WTC11 (cell line): ENCODE measurements around the gene POU2F1.

Experiments
- CBFB ChIP-seq: sonication (generic); formaldehyde crosslinking; IDR thresholded peaks from 2 replicates; pipeline ENCODE4 v1.8.1; 2022; ENCODE audit warnings: mild to moderate bottlenecking, low read depth, missing genetic modification reagents
- ELF4 ChIP-seq: sonication (generic); formaldehyde crosslinking; IDR thresholded peaks from 2 replicates; pipeline ENCODE4 v1.8.1; 2022; ENCODE audit warnings: low read depth, mild to moderate bottlenecking, moderate library complexity, missing genetic modification reagents
- NR2C2 ChIP-seq: sonication (generic); formaldehyde crosslinking; IDR thresholded peaks from 2 replicates; pipeline ENCODE4 v1.8.0; 2022; ENCODE audit warnings: mild to moderate bottlenecking, missing genetic modification reagents
- NR3C1 ChIP-seq: sonication (generic); formaldehyde crosslinking; conservative IDR thresholded peaks from 2 replicates; pipeline ENCODE4 v1.8.1; 2023; ENCODE audit warnings: low read depth, mild to moderate bottlenecking, missing genetic modification reagents
- TF ChIP-seq, protein P1 (sequence below): fragments of 200-600 bp; IDR thresholded peaks from 2 replicates; pipeline ENCODE4 v1.8.0; 2022; ENCODE audit warnings: antibody characterized with exemption

DNA sequence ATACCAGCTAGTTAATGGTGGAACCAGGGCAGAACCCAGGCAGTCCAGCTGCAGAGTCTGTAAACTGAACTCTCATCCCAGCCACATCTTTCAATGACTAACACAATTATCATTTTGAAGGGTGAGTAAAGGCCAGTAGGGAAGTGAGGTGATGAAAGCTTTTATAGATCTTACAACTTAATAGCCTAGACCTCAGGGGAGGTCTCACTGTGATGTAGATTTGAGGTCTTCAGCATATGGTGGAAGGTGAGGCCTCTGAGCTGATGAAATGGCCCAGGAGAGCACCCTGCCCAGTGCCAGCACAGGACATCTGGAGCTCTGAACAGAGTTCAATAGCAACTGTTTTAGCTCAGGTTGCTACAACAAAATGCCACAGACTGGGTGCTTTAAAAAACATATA lies 44.8 kb upstream of the POU2F1 start:
- TF ChIP-seq, protein P1, sequence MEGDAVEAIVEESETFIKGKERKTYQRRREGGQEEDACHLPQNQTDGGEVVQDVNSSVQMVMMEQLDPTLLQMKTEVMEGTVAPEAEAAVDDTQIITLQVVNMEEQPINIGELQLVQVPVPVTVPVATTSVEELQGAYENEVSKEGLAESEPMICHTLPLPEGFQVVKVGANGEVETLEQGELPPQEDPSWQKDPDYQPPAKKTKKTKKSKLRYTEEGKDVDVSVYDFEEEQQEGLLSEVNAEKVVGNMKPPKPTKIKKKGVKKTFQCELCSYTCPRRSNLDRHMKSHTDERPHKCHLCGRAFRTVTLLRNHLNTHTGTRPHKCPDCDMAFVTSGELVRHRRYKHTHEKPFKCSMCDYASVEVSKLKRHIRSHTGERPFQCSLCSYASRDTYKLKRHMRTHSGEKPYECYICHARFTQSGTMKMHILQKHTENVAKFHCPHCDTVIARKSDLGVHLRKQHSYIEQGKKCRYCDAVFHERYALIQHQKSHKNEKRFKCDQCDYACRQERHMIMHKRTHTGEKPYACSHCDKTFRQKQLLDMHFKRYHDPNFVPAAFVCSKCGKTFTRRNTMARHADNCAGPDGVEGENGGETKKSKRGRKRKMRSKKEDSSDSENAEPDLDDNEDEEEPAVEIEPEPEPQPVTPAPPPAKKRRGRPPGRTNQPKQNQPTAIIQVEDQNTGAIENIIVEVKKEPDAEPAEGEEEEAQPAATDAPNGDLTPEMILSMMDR: no peak
- no peak for TF ChIP-seq ELF4
- no peak for TF ChIP-seq NR2C2 (CRISPR knock-in tag)
- TF ChIP-seq NR3C1 (CRISPR knock-in tag): no peak
- TF ChIP-seq CBFB: no peak
